Heart left ventricle (tissue), 16 donors: Measurements from ENCODE around the gene CCDC9. TPM values are rescaled to one million over a fixed set of nuclear protein-coding genes. Genes with fewer than 3 reads are reported as not detected.

ENCODE experiments used
- ATAC-seq, 4 donors: fragments of 200-7000 bp; cut with Tn5 transposase; one replicate each; pipeline ENCODE4 v1.9.1; 2020 to 2022; ENCODE audit warnings: moderate library complexity in 4 of 4, mild to moderate bottlenecking in 3 of 4, moderate number of reproducible peaks in 1 of 4
- DNase-seq, 5 donors: peaks; one replicate each; pipeline ENCODE4 v3.0.0-alpha.2; 2020
- H3K27ac ChIP-seq, 12 donors: fragments of 200-600 bp; sonication (generic) in 4 of 12; one replicate each; pipeline versions ENCODE4 v1.5.0 to v1.8.0; 2016 to 2022; ENCODE audit warnings: mild to moderate bottlenecking in 2 of 12
- H3K27me3 ChIP-seq, 9 donors: fragments of 200-600 bp; sonication (generic) in 2 of 9; one replicate each; pipeline versions ENCODE4 v1.5.1 to v1.8.0; 2016 to 2022; ENCODE audit warnings: mild to moderate bottlenecking in 3 of 9
- H3K36me3 ChIP-seq, 9 donors: fragments of 200-600 bp; sonication (generic) in 2 of 9; one replicate each; pipeline versions ENCODE4 v1.5.0 to v1.8.0; 2018 to 2022; ENCODE audit warnings: mild to moderate bottlenecking in 2 of 9
- H3K4me1 ChIP-seq, 12 donors: fragments of 200-600 bp; sonication (generic) in 4 of 12; one replicate each; pipeline versions ENCODE4 v1.5.0 to v1.8.0; 2016 to 2022; ENCODE audit warnings: mild to moderate bottlenecking in 3 of 12
- H3K4me3 ChIP-seq, 12 donors: fragments of 200-600 bp; sonication (generic) in 4 of 12; one replicate each; pipeline versions ENCODE4 v1.5.0 to v1.8.0; 2017 to 2022; ENCODE audit warnings: mild to moderate bottlenecking in 9 of 12, moderate library complexity in 4 of 12
- H3K9me3 ChIP-seq, 12 donors: fragments of 200-600 bp; sonication (generic) in 4 of 12; one replicate each; pipeline versions ENCODE4 v1.5.0 to v1.8.0; 2016 to 2022; ENCODE audit warnings: mild to moderate bottlenecking in 1 of 12
- CTCF ChIP-seq, 12 donors: fragments of 200-600 bp; sonication (generic) in 4 of 12; IDR thresholded peaks; one replicate each; pipeline versions ENCODE4 v1.5.0 to v1.8.0; 2018 to 2022; ENCODE audit warnings: antibody characterized with exemption in 12 of 12, mild to moderate bottlenecking in 5 of 12
- POLR2A ChIP-seq, 2 donors: fragments of 450-650 bp; IDR thresholded peaks; one replicate each; pipeline ENCODE4 v1.6.1; 2017; ENCODE audit warnings: antibody characterized with exemption in 2 of 2, mild to moderate bottlenecking in 2 of 2, moderate library complexity in 2 of 2
- WGBS, 4 donors: extraction: QIAGEN DNeasy Blood & Tissue Kit in 2 of 4; methylation state at CpG; one replicate each; pipeline versions ENCODE4 v1.1.5 to v1.1.7; 2013 to 2018; 5-methylcytosine and 5-hydroxymethylcytosine counted together
- intact Hi-C, 10 donors: fragments of 100-400 bp; cut with DNase I; formaldehyde crosslinking; loops; one replicate each; pipeline versions ENCODE4 v1.11.1 to v1.14.2; 2022
- microRNA counts, 2 donors: library from miRNA; unstranded; fragments of <30 nt; microRNA quantifications; one replicate each; lab custom pipeline; 2016
- microRNA-seq, 4 donors: library from miRNA; unstranded; fragments of <30 nt; microRNA quantifications; one replicate each; pipeline versions ENCODE4 to v1.2.0, GENCODE V29; 2017 to 2020
- polyA plus RNA-seq, 2 donors: library from polyadenylated mRNA; stranded (reverse); fragments of 200-250 nt; gene quantifications; one replicate each; pipeline ENCODE4 v1.2.3, GENCODE V29; 2013
- total RNA-seq, 9 donors: library from RNA; depleted of rRNA in 2 of 9; stranded (reverse); fragments of >200 nt in 2 of 9; fragmentation: NEBNext Ultra II Directional in 3 of 9; extraction: Animal tissue kit (Norgen Biotek cat#: 25700) in 3 of 9; gene quantifications; one replicate each; pipeline versions ENCODE4 v1.1.0 to v1.2.4, GENCODE V29; 2016 to 2023
- donor health status: ischemic (EF 13 %, LVEDD 7.1; RV severe dilation, severe dysfunction).
- donor health status: healthy with polysubstance abuse.
- donor health status: DM: no; HTN: yes; CAD: no.
- donor health status: DM: no; HTN: no; CAD: no.
- donor health status: ischemic (EF 25% LVEDD 6.9; RV normal size, moderate dysfunction).
- donor health status: ischemic (EF 25% LVEDD 5.7; RV mildly dilated, moderate dysfunction).
- donor health status: healthy.
- donor health status: DM: yes; HTN: yes; CAD: no.
- donor health status: ischemic (EF 35%, LVEDD 5.7; RV mildly dilated, moderate dysfunction).
- donor health status: nonischemic (EF 11% LVEDD 7.7; RV severe dilation, severe dysfunction).
- donor health status: DM: yes; HTN: yes; CAD: no.
- donor health status: PGD.
- donor health status: ischemic (EF 29% LVEDD 5.4; RV normal size, mild dysfunction).
- donor health status: nonischemic (EF 23%, LVEDD 6.1; RV moderate dilation, normal function).

Gene CCDC9
- total and polyA plus RNA-seq, 11 donors: 6.7 to 33.3 (median 15.5) TPM

GRCh38 chr19:47319923-47320871 is 63.9 kb downstream of the CCDC9 start:
- DNase-seq: no peak
- H3K27ac ChIP-seq: peak overlapping the region in 1 of 12 donors; percentile 91

More at GRCh38 chr19:47319923-47320871, 63.9 kb downstream of the CCDC9 start:
- peaks cover 0 to 25% (median 0%) of the 10 kb centered on the region in 9 donors for H3K27me3 ChIP-seq
- intact Hi-C loops: no loop called here
- ATAC-seq: no peak
- H3K4me3 ChIP-seq: no peak overlapping the region
- peaks cover 0 to 3% (median 0%) of the 10 kb centered on the region in 12 donors for H3K9me3 ChIP-seq
- WGBS, 4 donors: 90 to 93% (median 91%) methylated on average over 46 of the region's 46 CpGs
- H3K4me1 ChIP-seq: peaks cover 0 to 31% (median 0%) of the 10 kb centered on the region in 12 donors
- TF ChIP-seq CTCF (IDR thresholded peaks at IDR 0.05) (no peak), POLR2A (IDR thresholded peaks at IDR 0.05) (no peak)
- peaks cover 0 to 21% (median 0%) of the 10 kb centered on the region in 9 donors for H3K36me3 ChIP-seq

MicroRNAs within 50 kb of the gene (microRNA counts, 767-probe panel; counts per million panel counts)
- microRNA hsa-miR-3190-5p (lab: Ali Mortazavi, UCI): 71.6 to 908 counts per million in 2 donors

Small RNAs within 50 kb of the gene (microRNA-seq; reads per million reads assigned to microRNA genes)
- 0 reads per million in 4 donors for gene MIR3190
- 0 reads per million in 4 donors for gene MIR3191

Other genes with a start within 250 kb of the CCDC9 start
- gene NPAS1, start 236.7 kb upstream of the CCDC9 start, total RNA-seq: 1 to 10 TPM in 2 of 9 donors, under 1 TPM in 6, not detected in 1; 0.16 to 1.3 (median 0.53) TPM
- gene NPAS1, start 236.7 kb upstream of the CCDC9 start, polyA plus RNA-seq: 1 to 10 TPM; 1.2 to 1.3 TPM
- gene TMEM160, start 207.9 kb upstream of the CCDC9 start, total RNA-seq: 10 to 100 TPM; 21.7 to 58.0 (median 24.5) TPM
- 10 to 100 TPM; 10.5 to 21.7 TPM for gene TMEM160, start 207.9 kb upstream of the CCDC9 start, polyA plus RNA-seq
- 10 to 100 TPM; 16.5 to 35.0 (median 24.7) TPM for gene ZC3H4, start 142.7 kb upstream of the CCDC9 start, total RNA-seq
- gene ZC3H4, start 142.7 kb upstream of the CCDC9 start, polyA plus RNA-seq: 10 to 100 TPM in 1 of 2 donors, 1 to 10 TPM in 1; 9.6 to 10.4 TPM
- 10 to 100 TPM; 30.5 to 58.7 (median 49.7) TPM for gene SAE1, start 125.7 kb upstream of the CCDC9 start, total RNA-seq
- 10 to 100 TPM; 15.7 to 84.1 TPM for gene SAE1, start 125.7 kb upstream of the CCDC9 start, polyA plus RNA-seq
- 1 to 10 TPM; 1.9 to 5.4 (median 4.6) TPM for gene BBC3, start 25.3 kb upstream of the CCDC9 start, total RNA-seq
- 1 to 10 TPM; 3.8 to 5.0 TPM for gene BBC3, start 25.3 kb upstream of the CCDC9 start, polyA plus RNA-seq
- gene INAFM1, start 18.4 kb downstream of the CCDC9 start, total RNA-seq: 10 to 100 TPM in 5 of 9 donors, 1 to 10 TPM in 4; 4.8 to 14.0 (median 10.3) TPM
- 1 to 10 TPM; 7.4 to 8.3 TPM for gene INAFM1, start 18.4 kb downstream of the CCDC9 start, polyA plus RNA-seq
- 10 to 100 TPM in 3 of 9 donors, 1 to 10 TPM in 6; 3.0 to 37.9 (median 7.5) TPM for gene C5AR1, start 53.3 kb downstream of the CCDC9 start, total RNA-seq
- gene C5AR1, start 53.3 kb downstream of the CCDC9 start, polyA plus RNA-seq: 1 to 10 TPM in 1 of 2 donors, under 1 TPM in 1; 0.80 to 5.6 TPM
- gene C5AR2, start 75.7 kb downstream of the CCDC9 start, total RNA-seq: 1 to 10 TPM in 3 of 9 donors, under 1 TPM in 6; 0.12 to 3.3 (median 0.94) TPM
- gene C5AR2, start 75.7 kb downstream of the CCDC9 start, polyA plus RNA-seq: under 1 TPM; 0.23 to 0.55 TPM
- 10 to 100 TPM in 2 of 9 donors, 1 to 10 TPM in 7; 3.7 to 10.6 (median 6.7) TPM for gene DHX34, start 92.8 kb downstream of the CCDC9 start, total RNA-seq
- gene DHX34, start 92.8 kb downstream of the CCDC9 start, polyA plus RNA-seq: 10 to 100 TPM in 1 of 2 donors, 1 to 10 TPM in 1; 6.1 to 13.3 TPM
- gene MEIS3, start 163.0 kb downstream of the CCDC9 start, total RNA-seq: 1 to 10 TPM; 1.8 to 6.0 (median 2.5) TPM
- 1 to 10 TPM; 2.4 to 3.7 TPM for gene MEIS3, start 163.0 kb downstream of the CCDC9 start, polyA plus RNA-seq
- gene SLC8A2, start 215.4 kb downstream of the CCDC9 start, total RNA-seq: under 1 TPM in 6 of 9 donors, not detected in 3; 0.08 to 0.67 (median 0.30) TPM
- under 1 TPM in 1 of 2 donors, not detected in 1; 0.12 TPM for gene SLC8A2, start 215.4 kb downstream of the CCDC9 start, polyA plus RNA-seq
- 1 to 10 TPM; 3.2 to 9.5 (median 7.0) TPM for gene KPTN, start 227.7 kb downstream of the CCDC9 start, total RNA-seq
- 10 to 100 TPM in 1 of 2 donors, 1 to 10 TPM in 1; 9.4 to 15.8 TPM for gene KPTN, start 227.7 kb downstream of the CCDC9 start, polyA plus RNA-seq